SH-SY5Y (cell line): ENCODE measurements around the gene POLN.

Source experiments
- GATA2 ChIP-seq: IDR thresholded peaks from 2 replicates; pipeline ENCODE4 v1.6.1; 2011; ENCODE audit warnings: mild to moderate bottlenecking, low read depth, low read length
- GATA3 ChIP-seq: IDR thresholded peaks from 2 replicates; pipeline ENCODE4 v1.6.1; 2011; ENCODE audit warnings: low read depth, mild to moderate bottlenecking, low read length, moderate library complexity

Gene POLN

DNA sequence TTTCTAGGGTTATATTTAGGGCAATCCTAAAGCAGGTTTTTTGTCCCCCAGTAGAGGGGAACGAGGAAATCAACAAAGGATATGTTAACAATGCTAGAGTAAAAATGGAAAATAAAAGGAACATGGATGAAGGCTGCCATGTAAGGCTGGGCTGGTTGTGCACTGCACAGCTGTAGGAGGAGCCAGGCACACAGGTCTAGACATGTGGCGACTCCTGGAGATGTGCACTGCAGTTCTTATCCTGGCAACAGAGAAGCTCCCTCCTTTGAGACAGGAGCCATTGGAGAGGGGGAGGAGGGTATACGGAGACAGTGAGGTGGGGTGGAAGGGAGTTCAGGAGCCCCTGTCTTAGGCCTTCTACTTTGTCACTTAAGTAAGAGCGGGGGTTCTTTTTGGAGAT is 116.9 kb downstream of the POLN start:
- no peak for TF ChIP-seq GATA2
- TF ChIP-seq GATA3 = no peak

DNA sequence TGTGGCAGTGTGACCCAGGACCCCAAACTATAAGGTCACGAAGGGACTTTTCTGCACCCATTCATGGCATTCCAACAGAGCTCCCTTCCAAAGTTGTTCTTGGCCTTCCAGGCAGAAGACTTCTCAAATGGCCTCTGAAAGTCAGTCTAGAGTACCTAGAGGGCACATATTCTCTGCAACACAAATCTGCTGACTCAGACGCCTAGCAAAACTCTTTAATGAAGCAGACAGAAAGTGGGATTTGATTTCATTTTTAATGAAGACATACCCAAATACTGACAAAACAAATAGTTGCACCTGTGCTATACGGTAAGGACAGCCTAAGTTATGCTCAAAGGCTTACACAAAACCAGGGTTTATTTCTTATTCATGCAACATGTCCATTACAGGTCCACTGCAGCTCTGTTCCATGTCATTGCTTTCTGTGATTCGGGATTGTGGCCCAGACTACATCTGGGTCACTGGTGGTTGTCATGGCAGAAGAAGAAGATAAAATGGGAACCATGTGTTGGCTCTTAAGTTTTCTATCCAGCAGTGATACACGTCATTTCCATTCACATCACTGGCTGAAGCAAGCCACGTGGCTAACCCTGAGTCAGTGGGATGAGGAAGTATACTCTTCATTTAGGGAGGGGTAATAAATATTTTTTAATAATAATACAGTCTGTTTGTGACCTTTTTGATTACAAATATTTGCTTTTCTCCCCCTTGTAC is 125.1 kb downstream of the POLN start:
- no peak for TF ChIP-seq GATA3
- TF ChIP-seq GATA2 = no peak

DNA sequence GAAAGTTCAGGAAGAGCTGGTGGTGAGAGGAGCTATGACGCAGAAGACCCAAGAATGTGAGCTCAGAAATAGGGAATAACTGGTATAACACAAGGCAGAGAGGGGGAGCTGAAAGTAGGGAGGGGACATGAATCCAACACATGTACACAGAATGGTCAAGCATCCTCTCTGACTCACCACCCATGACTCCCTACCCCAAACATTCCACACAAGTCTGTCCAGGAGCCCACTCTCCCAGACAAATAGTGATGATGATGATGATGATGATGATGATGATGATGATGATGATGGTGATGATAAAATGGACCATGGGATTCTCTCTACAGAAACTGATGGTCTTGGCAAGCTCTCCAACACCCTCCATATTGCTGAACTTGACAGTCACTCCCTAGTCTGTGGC is 136.4 kb downstream of the POLN start:
- TF ChIP-seq GATA3 (no peak), GATA2 (no peak)

DNA sequence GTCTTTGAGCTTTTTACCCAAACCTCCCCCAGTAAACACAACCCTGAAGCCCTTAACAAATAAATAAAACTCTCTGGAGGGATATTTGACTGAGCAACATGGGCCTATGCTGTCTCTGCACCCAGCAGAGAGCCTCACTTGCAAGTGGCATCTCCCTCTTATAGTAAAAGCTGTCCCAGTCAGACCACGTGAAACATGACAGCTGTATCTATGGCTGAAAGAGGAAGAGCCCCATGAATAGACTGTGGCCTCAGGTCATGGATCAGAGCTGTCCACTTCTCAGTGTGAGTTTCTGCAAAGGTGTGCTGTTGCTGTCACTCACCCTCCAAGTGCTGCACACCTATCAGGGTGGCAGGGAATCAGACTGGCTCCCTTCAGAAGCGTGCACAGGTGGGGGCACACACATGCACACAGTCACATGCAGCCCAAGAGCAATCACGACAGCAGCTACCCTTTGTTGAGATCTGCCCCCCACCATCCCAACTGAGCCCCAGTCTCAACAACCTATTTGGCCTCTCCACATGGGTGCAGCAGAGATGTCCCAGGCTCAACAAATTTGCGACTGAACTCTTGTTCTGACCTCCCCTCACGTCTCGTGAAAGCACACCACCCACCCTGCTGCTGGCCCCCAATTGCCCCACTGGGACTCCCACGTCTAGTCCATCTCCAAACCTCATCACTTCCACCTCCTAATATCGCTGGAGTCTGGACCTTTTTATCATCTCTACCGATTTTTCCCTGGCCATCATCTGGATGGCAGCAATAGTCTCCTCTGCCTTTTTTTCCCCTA is 137.2 kb downstream of the POLN start:
- TF ChIP-seq GATA3 (no peak), GATA2 (no peak)

DNA sequence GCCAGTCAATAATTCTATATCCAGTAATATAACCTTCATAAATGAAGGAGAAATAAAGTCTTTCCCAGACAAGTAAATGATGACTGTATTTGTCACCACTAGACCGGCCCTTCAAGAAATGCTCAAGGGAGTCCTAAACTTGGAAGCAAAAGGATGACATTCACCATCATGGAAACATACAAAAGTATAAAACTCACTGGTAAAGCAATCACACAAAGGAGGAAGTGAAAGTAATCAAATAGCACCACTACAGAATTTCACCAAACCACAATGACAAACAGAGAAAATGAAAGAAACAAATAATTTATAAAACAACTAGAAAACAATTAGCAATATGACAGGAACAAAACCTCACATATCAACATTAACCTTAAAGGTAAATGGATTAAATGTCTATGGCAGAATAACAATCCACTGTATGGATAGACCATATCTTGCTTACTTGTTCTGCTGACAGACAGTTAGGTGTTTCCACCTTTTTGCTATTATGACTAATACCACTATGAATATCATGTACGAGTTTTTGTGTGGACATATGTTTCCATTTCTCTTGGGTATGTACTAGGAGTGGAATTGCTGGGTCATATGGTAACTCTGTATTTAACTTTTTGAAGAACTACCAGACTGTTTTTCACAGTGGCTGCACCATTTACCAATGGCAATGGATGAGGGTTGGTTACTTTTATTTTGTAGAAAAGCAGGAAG is 137.9 kb downstream of the POLN start:
- no peak for TF ChIP-seq GATA3
- TF ChIP-seq GATA2 = no peak

DNA sequence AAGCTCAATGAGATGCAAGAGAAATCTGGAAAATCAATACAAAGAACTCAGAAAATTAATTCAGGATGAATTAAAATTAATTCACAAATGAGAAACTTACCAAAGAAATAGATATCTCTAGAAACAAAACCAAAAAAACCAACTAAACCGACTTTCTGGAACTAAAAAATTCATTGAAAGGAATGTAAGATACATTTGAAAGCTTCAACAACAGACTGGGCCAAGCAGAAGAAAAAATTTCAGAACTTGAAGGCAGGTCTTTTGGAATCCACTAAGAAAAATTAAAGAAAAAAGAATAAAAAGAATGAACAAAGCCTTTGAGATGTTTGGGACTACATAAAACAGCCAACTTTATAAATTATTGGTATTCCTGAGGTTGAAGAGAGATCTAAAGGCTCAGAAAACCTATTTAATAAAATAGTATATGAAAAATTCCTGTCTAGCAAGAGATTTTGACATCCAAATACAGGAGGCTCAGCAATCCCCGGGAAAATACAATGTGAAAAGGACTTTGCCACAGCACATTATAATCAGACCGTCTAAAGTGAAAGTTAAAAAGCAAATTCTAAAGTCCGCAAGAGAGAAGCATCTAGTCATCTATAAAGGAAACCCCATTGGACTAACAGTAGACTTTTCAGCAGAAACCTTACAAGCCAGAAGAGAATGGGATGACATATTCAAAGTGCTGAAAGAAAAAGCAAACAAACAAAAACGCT is 138.6 kb downstream of the POLN start:
- TF ChIP-seq GATA3 (no peak), GATA2 (no peak)

DNA sequence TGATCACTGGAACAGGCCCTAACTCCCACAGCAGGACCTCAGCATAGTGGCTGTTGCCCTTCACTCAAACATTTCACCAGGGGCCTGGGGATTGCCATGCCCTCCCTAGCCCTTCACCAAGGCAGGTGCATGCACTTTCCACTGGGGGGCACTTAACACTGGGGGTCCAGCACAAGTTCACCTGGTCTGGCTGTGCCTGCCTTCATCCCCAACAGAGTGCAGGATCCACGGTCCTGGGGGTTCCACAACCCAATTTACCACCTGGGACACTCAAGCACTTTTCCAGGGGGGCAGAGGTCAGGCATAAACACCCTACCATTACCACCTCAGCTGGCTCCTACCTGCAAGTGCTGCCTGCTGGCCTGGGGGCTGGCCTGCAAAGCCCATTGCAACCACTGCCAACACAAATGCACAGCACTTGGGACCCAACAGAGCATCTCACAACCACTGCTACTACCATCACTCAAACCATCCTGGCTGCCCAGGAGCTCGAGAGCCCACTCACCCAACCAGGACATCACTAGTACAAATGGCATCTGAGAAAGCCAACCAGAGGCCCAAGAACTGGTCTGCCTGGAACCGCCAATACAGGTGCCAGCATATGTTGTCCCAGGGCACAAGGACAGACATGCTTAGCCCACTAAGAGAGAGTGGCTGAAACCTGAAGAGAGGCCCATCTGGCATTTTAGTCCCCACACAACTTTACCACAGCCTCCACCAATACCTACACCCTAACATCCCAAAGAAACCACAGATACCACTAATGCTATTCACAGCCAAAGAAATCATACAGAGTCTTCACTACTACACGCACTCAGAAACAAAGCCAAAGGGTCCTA is 139.7 kb downstream of the POLN start:
- TF ChIP-seq GATA3 (no peak), GATA2 (no peak)

DNA sequence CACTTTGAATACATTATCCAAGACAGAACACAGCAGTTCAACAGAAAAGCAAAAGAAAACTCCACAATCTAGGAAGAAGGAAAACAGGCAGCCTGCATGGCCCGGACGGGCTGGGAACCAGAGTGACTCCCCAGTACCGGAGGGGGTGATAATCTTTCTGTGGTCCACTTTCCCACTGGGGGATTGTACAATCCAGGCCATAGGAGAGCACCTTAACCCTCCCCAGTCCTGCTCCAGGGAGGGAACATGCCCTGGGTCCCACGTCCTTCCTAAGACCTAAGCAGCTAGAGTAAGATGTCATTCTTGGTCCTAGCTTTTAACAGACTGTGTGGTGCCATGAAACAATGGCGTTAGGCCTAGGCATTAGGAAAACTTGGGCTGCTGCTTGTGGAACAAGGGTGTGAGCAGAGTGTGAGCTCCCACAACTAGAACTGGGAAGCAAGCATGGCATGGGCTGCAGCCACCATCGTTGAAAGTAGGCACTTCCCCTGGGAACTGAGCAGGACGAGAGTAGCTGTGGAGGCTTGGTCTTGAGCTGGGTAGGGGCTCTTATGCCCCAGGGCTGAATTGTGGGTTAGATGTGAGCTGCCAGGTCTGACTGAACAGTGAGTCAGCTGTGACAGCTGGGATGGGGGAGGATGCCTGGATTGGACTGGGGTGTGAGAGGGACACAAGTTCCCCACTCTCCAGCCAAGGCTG is 140.4 kb downstream of the POLN start:
- TF ChIP-seq GATA3 (no peak), GATA2 (no peak)

DNA sequence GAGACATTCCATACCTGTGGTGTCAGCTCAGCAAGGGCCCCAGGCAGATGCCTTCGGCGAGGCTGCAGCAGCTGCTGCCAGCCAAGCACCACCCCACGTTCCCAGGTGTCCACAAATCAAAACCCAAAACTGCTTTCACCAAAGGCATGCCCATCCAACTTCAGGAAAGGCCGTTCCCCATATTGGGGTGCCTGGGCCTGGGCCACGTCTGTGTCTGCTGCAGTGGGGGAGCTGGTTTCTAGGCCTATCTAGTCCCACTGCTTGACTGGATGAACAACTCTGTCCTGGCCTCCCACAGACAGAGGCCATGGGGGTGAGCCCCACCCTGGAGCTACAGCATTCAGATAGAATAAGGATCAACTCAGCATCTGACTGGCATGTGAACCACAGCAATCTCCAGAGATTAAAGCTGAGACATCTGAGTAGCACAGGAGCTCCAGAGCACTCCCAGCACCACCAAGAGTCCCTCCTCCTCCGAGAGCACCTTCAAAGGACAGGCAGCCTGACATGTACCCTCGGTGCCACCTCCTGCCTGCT is 145.8 kb downstream of the POLN start:
- TF ChIP-seq GATA3 = no peak

DNA sequence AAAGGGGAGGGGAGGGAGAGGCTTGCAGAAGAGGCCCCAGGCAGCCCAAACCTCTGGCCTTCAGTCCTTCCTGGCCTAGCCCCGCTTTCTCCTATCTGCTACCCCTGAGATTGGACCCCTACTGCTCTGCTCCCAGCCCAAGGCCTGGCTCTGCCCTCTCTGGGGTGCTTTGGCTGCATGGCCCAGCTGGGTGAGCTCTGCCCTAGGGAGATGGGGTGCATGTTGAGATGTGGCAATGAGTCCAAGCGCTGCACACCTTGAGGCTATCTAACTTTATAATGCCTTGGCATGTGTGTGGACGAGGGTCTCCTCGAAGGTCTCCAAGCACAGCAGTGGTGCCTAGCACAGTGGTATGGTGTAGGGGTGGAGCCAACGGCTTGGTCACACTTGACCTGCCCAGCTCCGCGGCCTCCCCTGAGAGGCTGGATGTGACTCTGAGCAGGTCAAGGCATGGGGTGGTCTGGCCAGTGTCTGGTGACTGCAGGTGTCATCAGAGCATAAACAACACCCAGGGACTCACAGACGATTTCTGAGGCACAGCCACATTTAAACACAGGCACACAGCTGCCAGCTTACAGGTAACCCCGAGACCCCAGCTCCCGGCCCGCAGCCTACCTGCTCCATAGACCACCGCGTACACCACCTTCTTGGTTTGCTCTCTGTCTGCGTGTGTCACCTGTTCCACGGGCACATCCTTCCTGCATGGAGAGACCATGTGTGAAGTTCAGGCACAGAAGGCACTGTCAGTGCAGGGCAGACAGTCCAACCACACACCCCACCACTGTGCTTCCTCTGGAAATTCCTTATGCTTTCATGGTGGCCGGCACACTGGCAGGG is 146.5 kb downstream of the POLN start:
- TF ChIP-seq GATA2 (no peak), GATA3 (no peak)

DNA sequence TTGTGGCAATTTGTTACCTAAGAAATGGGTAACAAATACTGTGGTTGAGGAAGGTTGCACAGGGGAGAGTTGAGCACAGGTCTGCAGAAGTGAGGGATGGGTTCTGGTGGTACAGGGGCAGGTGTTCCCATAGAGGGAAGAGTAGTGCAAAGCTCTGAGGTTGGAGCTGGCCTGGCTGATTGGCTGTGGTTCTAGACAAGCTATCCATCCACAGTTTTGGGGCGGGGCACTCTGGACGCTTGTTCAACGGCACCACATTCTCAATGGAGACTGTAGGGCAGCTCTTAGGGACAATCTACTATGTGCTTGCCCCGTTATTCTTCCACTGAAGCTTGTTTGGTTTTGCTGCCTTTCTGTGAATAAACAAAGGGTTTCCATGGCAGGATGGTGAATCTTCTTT is 147.4 kb downstream of the POLN start:
- TF ChIP-seq GATA3 = no peak
- no peak for TF ChIP-seq GATA2

DNA sequence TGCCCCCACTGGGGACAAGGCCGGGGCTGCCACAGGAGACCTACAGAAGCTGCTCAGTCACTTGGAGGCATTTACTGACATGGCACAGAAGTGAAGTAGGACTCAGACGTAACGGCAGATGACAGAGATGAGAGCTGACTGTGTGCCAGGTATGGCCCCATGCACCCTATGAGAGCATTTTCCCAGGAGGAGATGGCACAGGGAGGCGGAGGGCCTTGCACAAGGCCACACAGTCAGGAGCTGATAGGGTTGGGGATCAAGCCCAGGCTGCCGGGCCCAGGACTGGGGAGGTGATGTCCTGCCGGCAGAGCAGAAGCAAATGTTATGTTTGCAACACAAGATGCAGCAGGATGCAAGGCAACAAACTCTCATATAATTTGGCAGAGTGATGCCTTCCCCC is 148.7 kb downstream of the POLN start:
- TF ChIP-seq GATA3 (no peak), GATA2 (no peak)
